ENCODE data around the gene CCDC34. TPM values are rescaled to one million over a fixed set of nuclear protein-coding genes. Genes with fewer than 3 reads are reported as not detected.

CCDC34 gene
- total and polyA plus RNA-seq, 12 donors, result 2.5 to 16.6 (median 5.4) TPM

DNA sequence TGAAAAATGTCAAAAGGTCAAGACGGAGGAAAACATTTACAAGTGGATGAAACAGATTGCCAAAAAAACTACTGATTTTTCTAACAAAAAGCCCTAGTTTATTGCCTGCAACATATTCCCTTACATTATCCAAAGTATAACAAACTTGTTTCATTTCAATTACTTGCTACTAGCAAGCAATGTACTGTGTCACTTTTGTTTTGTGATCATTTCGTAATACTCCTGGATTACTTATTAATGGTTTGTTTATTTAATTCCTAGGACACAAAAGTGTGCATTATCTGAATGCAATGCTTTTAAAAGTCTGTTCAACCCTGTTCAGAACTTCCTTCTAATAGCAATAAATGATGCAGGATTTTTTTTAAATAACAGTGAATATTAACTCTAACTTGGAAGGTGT lies 50.9 kb downstream of the CCDC34 start:
- intact Hi-C loops (cut with DNase I), result no loop called here
- no peak for TF ChIP-seq POLR2A (IDR thresholded peaks at IDR 0.05)
- TF ChIP-seq, protein P1, sequence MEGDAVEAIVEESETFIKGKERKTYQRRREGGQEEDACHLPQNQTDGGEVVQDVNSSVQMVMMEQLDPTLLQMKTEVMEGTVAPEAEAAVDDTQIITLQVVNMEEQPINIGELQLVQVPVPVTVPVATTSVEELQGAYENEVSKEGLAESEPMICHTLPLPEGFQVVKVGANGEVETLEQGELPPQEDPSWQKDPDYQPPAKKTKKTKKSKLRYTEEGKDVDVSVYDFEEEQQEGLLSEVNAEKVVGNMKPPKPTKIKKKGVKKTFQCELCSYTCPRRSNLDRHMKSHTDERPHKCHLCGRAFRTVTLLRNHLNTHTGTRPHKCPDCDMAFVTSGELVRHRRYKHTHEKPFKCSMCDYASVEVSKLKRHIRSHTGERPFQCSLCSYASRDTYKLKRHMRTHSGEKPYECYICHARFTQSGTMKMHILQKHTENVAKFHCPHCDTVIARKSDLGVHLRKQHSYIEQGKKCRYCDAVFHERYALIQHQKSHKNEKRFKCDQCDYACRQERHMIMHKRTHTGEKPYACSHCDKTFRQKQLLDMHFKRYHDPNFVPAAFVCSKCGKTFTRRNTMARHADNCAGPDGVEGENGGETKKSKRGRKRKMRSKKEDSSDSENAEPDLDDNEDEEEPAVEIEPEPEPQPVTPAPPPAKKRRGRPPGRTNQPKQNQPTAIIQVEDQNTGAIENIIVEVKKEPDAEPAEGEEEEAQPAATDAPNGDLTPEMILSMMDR (IDR thresholded peaks at IDR 0.05), result no peak
- DNase-seq, result no peak
- H3K4me1 ChIP-seq (replicated peaks in 1 of 2), result no peaks in the 10 kb centered on the region
- H3K27me3 ChIP-seq, result no peaks in the 10 kb centered on the region
- H3K9me3 ChIP-seq (replicated peaks in 1 of 3), result no peaks in the 10 kb centered on the region
- 88 to 89% (median 89%) methylated on average over 2 of the region's 2 CpGs for WGBS, 4 donors
- no peak overlapping the region for H3K27ac ChIP-seq
- H3K4me3 ChIP-seq, result no peak overlapping the region
- no peaks in the 10 kb centered on the region for H3K36me3 ChIP-seq (replicated peaks in 1 of 2)

DNA sequence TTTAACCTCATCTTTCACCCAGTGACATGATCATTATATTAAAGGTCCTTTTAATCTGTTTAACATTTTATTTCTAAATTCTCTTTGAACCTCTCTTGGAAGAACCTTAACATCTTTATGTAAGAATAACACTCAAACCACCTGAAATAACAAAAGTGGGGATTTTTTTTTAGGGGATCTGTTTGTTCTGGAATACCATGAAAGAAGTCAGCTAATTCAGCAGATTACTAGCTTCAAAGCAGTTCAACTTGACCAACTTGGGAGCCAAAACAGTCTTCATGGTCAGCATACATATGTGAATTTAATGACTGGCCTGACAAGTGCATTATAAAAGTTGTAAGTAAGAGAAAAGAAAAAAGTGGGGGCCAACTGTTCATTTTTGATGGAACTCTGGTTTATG lies 52.3 kb downstream of the CCDC34 start:
- intact Hi-C loops (cut with DNase I), result no loop called here
- H3K9me3 ChIP-seq (replicated peaks in 1 of 3), result no peaks in the 10 kb centered on the region
- no peak for TF ChIP-seq POLR2A (IDR thresholded peaks at IDR 0.05)
- TF ChIP-seq, protein P1 (IDR thresholded peaks at IDR 0.05), result no peak
- no peak overlapping the region for H3K27ac ChIP-seq
- H3K4me1 ChIP-seq (replicated peaks in 1 of 2), result no peaks in the 10 kb centered on the region
- no peaks in the 10 kb centered on the region for H3K36me3 ChIP-seq (replicated peaks in 1 of 2)
- H3K27me3 ChIP-seq, result no peaks in the 10 kb centered on the region
- no peak for DNase-seq
- H3K4me3 ChIP-seq, result no peak overlapping the region

- H3K4me3 ChIP-seq, result no peak overlapping the region
These were observed 52.8 kb downstream of the CCDC34 start for GRCh38 chr11:27310182-27310581.

DNA sequence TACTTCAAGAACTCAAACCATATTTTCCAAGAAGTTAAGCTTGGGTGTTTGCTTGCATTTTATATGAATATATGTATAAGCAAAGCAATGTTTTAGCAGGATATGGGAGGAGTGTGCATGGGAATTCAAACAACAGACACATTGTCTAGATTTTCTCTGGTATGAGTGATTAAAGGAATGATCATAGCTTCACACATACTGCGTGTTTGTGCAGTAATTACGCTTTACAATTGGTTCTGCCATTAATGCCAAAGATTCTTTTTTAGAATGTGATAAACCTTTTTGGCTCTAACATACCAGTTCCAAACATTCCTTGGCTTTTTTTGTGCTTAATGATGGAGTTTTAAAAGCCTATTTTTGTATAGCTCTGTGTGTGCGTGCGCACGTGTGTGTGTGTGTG lies 54.0 kb downstream of the CCDC34 start:
- Histone ChIP-seq H3K9me3 (replicated peaks in 1 of 3) (no peaks in the 10 kb centered on the region), H3K27ac (no peak overlapping the region), H3K36me3 (replicated peaks in 1 of 2) (no peaks in the 10 kb centered on the region), H3K4me3 (no peak overlapping the region), H3K27me3 (no peaks in the 10 kb centered on the region), H3K4me1 (replicated peaks in 1 of 2) (no peaks in the 10 kb centered on the region)
- WGBS, 4 donors, result 83 to 92% (median 86%) methylated on average over 5 of the region's 5 CpGs
- no peak for DNase-seq
- no peak for TF ChIP-seq POLR2A (IDR thresholded peaks at IDR 0.05)
- TF ChIP-seq, protein P1 (IDR thresholded peaks at IDR 0.05), result no peak
- intact Hi-C loops (cut with DNase I), result loop anchor here in 1 of 2 donors (5.0 kb wide), 1 partner anchor 127 kb away; no protein-coding TSS in a partner anchor

More at GRCh38 chr11:27310182-27310581, 52.8 kb downstream of the CCDC34 start:
- TF ChIP-seq, protein P1 (IDR thresholded peaks at IDR 0.05), result no peak
- no peak for TF ChIP-seq POLR2A (IDR thresholded peaks at IDR 0.05)
- H3K9me3 ChIP-seq (replicated peaks in 1 of 3), result no peaks in the 10 kb centered on the region
- no peaks in the 10 kb centered on the region for H3K4me1 ChIP-seq (replicated peaks in 1 of 2)
- no peaks in the 10 kb centered on the region for H3K36me3 ChIP-seq (replicated peaks in 1 of 2)
- intact Hi-C loops (cut with DNase I), result no loop called here
- no peak for DNase-seq
- H3K27me3 ChIP-seq, result no peaks in the 10 kb centered on the region
- no peak overlapping the region for H3K27ac ChIP-seq
